Neural cell (in vitro differentiated cells): ENCODE measurements around the gene PAPPA2. TPM values are rescaled to one million over a fixed set of nuclear protein-coding genes. Genes with fewer than 3 reads are reported as not detected.

Source experiments
- H2AFZ ChIP-seq: fragments of 200-600, 300-800 bp; sonication (generic), shearing (Covaris generic); 2 replicates; pipeline ENCODE4 v1.6.0; 2014; ENCODE audit warnings: low read depth, mild to moderate bottlenecking, antibody characterized with exemption, low read length, moderate library complexity
- H3F3A ChIP-seq: fragments of 200-600 bp; shearing (Covaris generic); 2 replicates; pipeline ENCODE4 v1.6.1; 2016; ENCODE audit warnings: mild to moderate bottlenecking, moderate library complexity, mixed read lengths, antibody characterized with exemption, low read length; ENCODE audit not compliant: insufficient read depth, poor library complexity, severe bottlenecking
- H3K27ac ChIP-seq: fragments of 200-600, 300-800 bp; sonication (generic), shearing (Covaris generic); 2 replicates; pipeline ENCODE4 v1.5.1; 2014; ENCODE audit warnings: mild to moderate bottlenecking, low read length, moderate library complexity
- H3K27me3 ChIP-seq: fragments of 300-800, 200-600 bp; sonication (generic), shearing (Covaris generic); 2 replicates; pipeline ENCODE4 v1.6.0; 2014; ENCODE audit warnings: mild to moderate bottlenecking, low read depth, low read length, moderate library complexity; ENCODE audit not compliant: insufficient read depth
- H3K36me3 ChIP-seq: fragments of 300-800, 200-600 bp; sonication (generic), shearing (Covaris generic); 2 replicates; pipeline ENCODE4 v1.5.1; 2014; ENCODE audit warnings: mild to moderate bottlenecking, antibody characterized with exemption, low read length, moderate library complexity; ENCODE audit not compliant: insufficient read depth
- H3K4me2 ChIP-seq: fragments of 300-800, 200-600 bp; sonication (generic), shearing (Covaris generic); 2 replicates; pipeline ENCODE4 v1.6.0; 2014; ENCODE audit warnings: mild to moderate bottlenecking, low read length
- H3K4me3 ChIP-seq: fragments of 300-800, 200-600 bp; sonication (generic), shearing (Covaris generic); 2 replicates; pipeline ENCODE4 v1.5.1; 2014; ENCODE audit warnings: mild to moderate bottlenecking, low read length, moderate library complexity
- H3K79me2 ChIP-seq: fragments of 200-600 bp; shearing (Covaris generic); replicated peaks from 2 replicates; pipeline ENCODE4 v1.6.0; 2014; ENCODE audit warnings: mild to moderate bottlenecking, low read length, moderate library complexity; ENCODE audit not compliant: insufficient read depth
- H3K9ac ChIP-seq: fragments of 300-800, 200-600 bp; sonication (generic), shearing (Covaris generic); 2 replicates; pipeline ENCODE4 v1.6.1; 2016; ENCODE audit warnings: mild to moderate bottlenecking, low read length, mixed read lengths
- H3K9me2 ChIP-seq: fragments of 200-600 bp; shearing (Covaris generic); 2 replicates; pipeline ENCODE4 v1.6.1; 2016; ENCODE audit warnings: mild to moderate bottlenecking, low read length, mixed read lengths; ENCODE audit not compliant: insufficient read depth
- H3K9me3 ChIP-seq: fragments of 200-600, 300-800 bp; sonication (generic), shearing (Covaris generic); 2 replicates; pipeline ENCODE4 v1.6.1; 2016; ENCODE audit warnings: mild to moderate bottlenecking, mixed run types, low read length, moderate library complexity, mixed read lengths
- H4K20me1 ChIP-seq: fragments of 200-600 bp; shearing (Covaris generic); 2 replicates; pipeline ENCODE4 v1.6.1; 2016; ENCODE audit warnings: mild to moderate bottlenecking, mixed run types; ENCODE audit not compliant: insufficient read depth
- EP300 ChIP-seq: fragments of 450-650 bp; conservative IDR thresholded peaks from 2 replicates; pipeline ENCODE4 v1.6.1; 2014; ENCODE audit warnings: antibody characterized with exemption, mild to moderate bottlenecking, moderate library complexity; ENCODE audit not compliant: poor library complexity, severe bottlenecking
- EZH2 ChIP-seq: fragments of 200-600, 300-800 bp; shearing (Covaris generic), sonication (generic); IDR thresholded peaks from 2 replicates; pipeline ENCODE4 v1.6.1; 2014; ENCODE audit warnings: antibody characterized with exemption, low read length, borderline replicate concordance, mild to moderate bottlenecking; ENCODE audit not compliant: insufficient read depth, poor library complexity, severe bottlenecking
- MXI1 ChIP-seq: fragments of 450-650 bp; conservative IDR thresholded peaks from 2 replicates; pipeline ENCODE4 v1.6.1; 2014; ENCODE audit warnings: antibody characterized with exemption, mild to moderate bottlenecking; ENCODE audit not compliant: poor library complexity, severe bottlenecking
- POLR2AphosphoS5 ChIP-seq: IDR thresholded peaks from 2 replicates; pipeline ENCODE4 v1.6.1; 2012
- RAD21 ChIP-seq: fragments of 450-650 bp; conservative IDR thresholded peaks from 2 replicates; pipeline ENCODE4 v1.6.1; 2014; ENCODE audit warnings: antibody characterized with exemption, mild to moderate bottlenecking, moderate library complexity
- SMC3 ChIP-seq: fragments of 450-650 bp; conservative IDR thresholded peaks from 2 replicates; pipeline ENCODE4 v1.6.1; 2014; ENCODE audit warnings: antibody characterized with exemption, mild to moderate bottlenecking, moderate library complexity; ENCODE audit not compliant: poor library complexity
- TAF1 ChIP-seq: IDR thresholded peaks from 2 replicates; pipeline ENCODE4 v1.6.1; 2012; ENCODE audit warnings: low read depth
- polyA plus RNA-seq: library from polyadenylated mRNA; depleted of rRNA; stranded (reverse); fragments of >200 nt; gene quantifications from 2 replicates; pipeline ENCODE4 v1.2.3, GENCODE V29; 2014
- TF ChIP-seq, protein P1 (sequence below): IDR thresholded peaks from 2 replicates; pipeline ENCODE4 v1.6.1; 2012; ENCODE audit warnings: borderline replicate concordance
- TF ChIP-seq, protein P2 (sequence below): fragments of 450-650 bp; IDR thresholded peaks from 2 replicates; pipeline ENCODE4 v1.5.1; 2014; ENCODE audit warnings: antibody characterized with exemption, mild to moderate bottlenecking, moderate library complexity; ENCODE audit not compliant: poor library complexity, severe bottlenecking

Gene PAPPA2
- polyA plus RNA-seq, 1 donor from 2014 or later, result 0.59 TPM

- H3K9me3 ChIP-seq, result no peaks in the 10 kb centered on the region
- H3K9ac ChIP-seq, result no peak overlapping the region
- H3K4me2 ChIP-seq, result no peak overlapping the region
- no peaks in the 10 kb centered on the region for H3K27me3 ChIP-seq
- H4K20me1 ChIP-seq, result no peaks in the 10 kb centered on the region
- no peak overlapping the region for H3K27ac ChIP-seq
- H3K4me3 ChIP-seq, result no peak overlapping the region
- H3K36me3 ChIP-seq, result no peaks in the 10 kb centered on the region
- H3F3A ChIP-seq, result no peaks in the 10 kb centered on the region
- no peaks in the 10 kb centered on the region for H3K9me2 ChIP-seq
- H3K79me2 ChIP-seq, result no peaks in the 10 kb centered on the region
- TF ChIP-seq, protein P1, sequence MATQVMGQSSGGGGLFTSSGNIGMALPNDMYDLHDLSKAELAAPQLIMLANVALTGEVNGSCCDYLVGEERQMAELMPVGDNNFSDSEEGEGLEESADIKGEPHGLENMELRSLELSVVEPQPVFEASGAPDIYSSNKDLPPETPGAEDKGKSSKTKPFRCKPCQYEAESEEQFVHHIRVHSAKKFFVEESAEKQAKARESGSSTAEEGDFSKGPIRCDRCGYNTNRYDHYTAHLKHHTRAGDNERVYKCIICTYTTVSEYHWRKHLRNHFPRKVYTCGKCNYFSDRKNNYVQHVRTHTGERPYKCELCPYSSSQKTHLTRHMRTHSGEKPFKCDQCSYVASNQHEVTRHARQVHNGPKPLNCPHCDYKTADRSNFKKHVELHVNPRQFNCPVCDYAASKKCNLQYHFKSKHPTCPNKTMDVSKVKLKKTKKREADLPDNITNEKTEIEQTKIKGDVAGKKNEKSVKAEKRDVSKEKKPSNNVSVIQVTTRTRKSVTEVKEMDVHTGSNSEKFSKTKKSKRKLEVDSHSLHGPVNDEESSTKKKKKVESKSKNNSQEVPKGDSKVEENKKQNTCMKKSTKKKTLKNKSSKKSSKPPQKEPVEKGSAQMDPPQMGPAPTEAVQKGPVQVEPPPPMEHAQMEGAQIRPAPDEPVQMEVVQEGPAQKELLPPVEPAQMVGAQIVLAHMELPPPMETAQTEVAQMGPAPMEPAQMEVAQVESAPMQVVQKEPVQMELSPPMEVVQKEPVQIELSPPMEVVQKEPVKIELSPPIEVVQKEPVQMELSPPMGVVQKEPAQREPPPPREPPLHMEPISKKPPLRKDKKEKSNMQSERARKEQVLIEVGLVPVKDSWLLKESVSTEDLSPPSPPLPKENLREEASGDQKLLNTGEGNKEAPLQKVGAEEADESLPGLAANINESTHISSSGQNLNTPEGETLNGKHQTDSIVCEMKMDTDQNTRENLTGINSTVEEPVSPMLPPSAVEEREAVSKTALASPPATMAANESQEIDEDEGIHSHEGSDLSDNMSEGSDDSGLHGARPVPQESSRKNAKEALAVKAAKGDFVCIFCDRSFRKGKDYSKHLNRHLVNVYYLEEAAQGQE, result no peak
- TF ChIP-seq MXI1, result no peak
- TF ChIP-seq, protein P2, sequence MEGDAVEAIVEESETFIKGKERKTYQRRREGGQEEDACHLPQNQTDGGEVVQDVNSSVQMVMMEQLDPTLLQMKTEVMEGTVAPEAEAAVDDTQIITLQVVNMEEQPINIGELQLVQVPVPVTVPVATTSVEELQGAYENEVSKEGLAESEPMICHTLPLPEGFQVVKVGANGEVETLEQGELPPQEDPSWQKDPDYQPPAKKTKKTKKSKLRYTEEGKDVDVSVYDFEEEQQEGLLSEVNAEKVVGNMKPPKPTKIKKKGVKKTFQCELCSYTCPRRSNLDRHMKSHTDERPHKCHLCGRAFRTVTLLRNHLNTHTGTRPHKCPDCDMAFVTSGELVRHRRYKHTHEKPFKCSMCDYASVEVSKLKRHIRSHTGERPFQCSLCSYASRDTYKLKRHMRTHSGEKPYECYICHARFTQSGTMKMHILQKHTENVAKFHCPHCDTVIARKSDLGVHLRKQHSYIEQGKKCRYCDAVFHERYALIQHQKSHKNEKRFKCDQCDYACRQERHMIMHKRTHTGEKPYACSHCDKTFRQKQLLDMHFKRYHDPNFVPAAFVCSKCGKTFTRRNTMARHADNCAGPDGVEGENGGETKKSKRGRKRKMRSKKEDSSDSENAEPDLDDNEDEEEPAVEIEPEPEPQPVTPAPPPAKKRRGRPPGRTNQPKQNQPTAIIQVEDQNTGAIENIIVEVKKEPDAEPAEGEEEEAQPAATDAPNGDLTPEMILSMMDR, result no peak
- TF ChIP-seq TAF1, result no peak
- no peak overlapping the region for H2AFZ ChIP-seq
Observed at GRCh38 chr1:176767714-176768136, 304.8 kb downstream of the PAPPA2 start.

DNA sequence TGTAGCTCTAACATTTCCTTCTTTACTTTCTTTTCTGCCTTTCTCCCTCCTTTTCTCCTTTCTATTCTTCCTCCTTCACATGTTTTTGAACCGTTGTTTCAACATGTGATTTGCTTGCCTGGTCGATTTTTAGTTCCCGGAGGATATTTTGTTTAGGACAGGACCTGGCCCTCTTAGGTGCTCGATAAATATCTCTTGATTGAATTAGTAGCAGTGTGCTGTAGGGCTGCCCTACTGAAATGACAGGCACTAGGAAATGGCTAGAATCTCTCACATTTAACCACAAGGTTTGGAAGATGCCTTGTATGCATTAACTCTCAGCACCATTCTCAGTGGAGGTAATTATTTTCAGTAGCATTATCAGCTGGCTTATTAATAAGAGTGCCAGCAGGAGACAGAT is 305.6 kb downstream of the PAPPA2 start:
- no peaks in the 10 kb centered on the region for H3K9me3 ChIP-seq
- H3F3A ChIP-seq, result no peaks in the 10 kb centered on the region
- H3K4me3 ChIP-seq, result no peak overlapping the region
- H3K36me3 ChIP-seq, result no peaks in the 10 kb centered on the region
- H2AFZ ChIP-seq, result no peak overlapping the region
- H3K9me2 ChIP-seq, result no peaks in the 10 kb centered on the region
- no peaks in the 10 kb centered on the region for H3K79me2 ChIP-seq
- TF ChIP-seq, protein P1, result no peak
- no peak for TF ChIP-seq EP300
- no peak for TF ChIP-seq SMC3
- no peak for TF ChIP-seq RAD21
- TF ChIP-seq EZH2, result no peak
- TF ChIP-seq, protein P2, result no peak
- TF ChIP-seq TAF1, result no peak
- TF ChIP-seq POLR2AphosphoS5, result no peak
- TF ChIP-seq MXI1, result no peak
- H3K9ac ChIP-seq, result no peak overlapping the region
- H4K20me1 ChIP-seq, result no peaks in the 10 kb centered on the region
- H3K27me3 ChIP-seq, result no peaks in the 10 kb centered on the region
- no peak overlapping the region for H3K27ac ChIP-seq
- no peak overlapping the region for H3K4me2 ChIP-seq
